Gastrocnemius medialis (tissue), 4 donors: ENCODE results near the gene SNCG. TPM values are rescaled to one million over a fixed set of nuclear protein-coding genes. Genes with fewer than 3 reads are reported as not detected.

Experiments used
- ATAC-seq, 2 donors: fragments of 150-250 bp; one replicate each; pipeline ENCODE4 v1.9.1; 2016
- DNase-seq, 2 donors: peaks; one replicate each; pipeline ENCODE4 v3.0.0-alpha.2; 2019
- H3K27ac ChIP-seq, 4 donors: fragments of 200-600 bp; sonication (generic); 1 replicate in 1 of 4; 2 replicates in 3 of 4; pipeline ENCODE4 v1.5.1; 2016 to 2018; ENCODE audit warnings: mild to moderate bottlenecking in 2 of 4, moderate library complexity in 1 of 4
- H3K27me3 ChIP-seq, 3 donors: fragments of 200-600 bp; sonication (generic) in 2 of 3; 1 replicate in 1 of 3; 2 replicates in 2 of 3; pipeline versions ENCODE4 v1.5.1 to v1.6.0; 2016 to 2019; ENCODE audit warnings: mild to moderate bottlenecking in 1 of 3, moderate library complexity in 1 of 3
- H3K36me3 ChIP-seq, 2 donors: fragments of 200-600 bp; sonication (generic) in 1 of 2; one replicate each; pipeline ENCODE4 v1.5.1; 2017 to 2018
- H3K4me1 ChIP-seq, 2 donors: fragments of 200-600 bp; sonication (generic) in 1 of 2; one replicate each; pipeline ENCODE4 v1.5.1; 2016 to 2017; ENCODE audit warnings: mild to moderate bottlenecking in 2 of 2
- H3K4me3 ChIP-seq, 4 donors: fragments of 200-600 bp; sonication (generic) in 3 of 4; 1 replicate in 1 of 4; 2 replicates in 3 of 4; pipeline ENCODE4 v1.5.1; 2016 to 2019; ENCODE audit warnings: mild to moderate bottlenecking in 2 of 4
- H3K9me3 ChIP-seq, 3 donors: fragments of 200-600 bp; sonication (generic) in 2 of 3; 1 replicate in 1 of 3; 2 replicates in 2 of 3; pipeline ENCODE4 v1.5.1; 2016 to 2019
- CTCF ChIP-seq, 5 experiments: fragments of 450-650 bp in 3 of 5; fragments of 200-600 bp in 2 of 5; sonication (generic) in 2 of 5; IDR thresholded peaks in 4 of 5; conservative IDR thresholded peaks in 1 of 5; 1 replicate in 4 of 5; 2 replicates in 1 of 5; pipeline ENCODE4 v1.5.1; 2016 to 2019; ENCODE audit warnings: antibody characterized with exemption in 5 of 5, mild to moderate bottlenecking in 3 of 5, moderate library complexity in 3 of 5
- POLR2A ChIP-seq, 2 donors: fragments of 450-650 bp; IDR thresholded peaks; one replicate each; pipeline ENCODE4 v1.6.1; 2017; ENCODE audit warnings: antibody characterized with exemption in 2 of 2, mild to moderate bottlenecking in 2 of 2, moderate library complexity in 2 of 2
- in situ Hi-C, 4 donors: fragments of 200-750 bp; cut with MboI; loops; one replicate each; pipeline versions ENCODE4 v1.15.0 to v1.8.0; 2017; ENCODE audit warnings: low sequenced_read_pairs in 4 of 4
- intact Hi-C: fragments of 100-400 bp; cut with DNase I; formaldehyde crosslinking; loops from one replicate; pipeline ENCODE4 v1.15.1; 2023; ENCODE audit warnings: low total_unique reads
- total RNA-seq, 4 donors: library from RNA; depleted of rRNA; stranded (reverse); fragments of >200 nt; gene quantifications; one replicate each; pipeline versions ENCODE4 v1.1.0 to v1.2.3, GENCODE V29; 2016

The SNCG gene
- total RNA-seq, 4 donors from 2014 or later: 2.0 to 9.9 (median 3.0) TPM

GRCh38 chr10:86941426-86941825, 17.0 kb upstream of the SNCG start:
- DNase-seq (no peak), ATAC-seq (no peak)
- Histone ChIP-seq H3K36me3 (no peaks in the 10 kb centered on the region), H3K27ac (no peak overlapping the region), H3K9me3 (no peaks in the 10 kb centered on the region), H3K4me1 (peaks cover 29 to 31% of the 10 kb centered on the region in 2 donors), H3K4me3 (no peak overlapping the region), H3K27me3 (no peaks in the 10 kb centered on the region)
- TF ChIP-seq POLR2A (IDR thresholded peaks at IDR 0.05) (no peak), CTCF (IDR thresholded peaks at IDR 0.05 in 4 of 5, conservative IDR thresholded peaks at IDR 0.05 in 1 of 5) (no peak)
- intact Hi-C loops (no loop called here), in situ Hi-C loops (loop anchor here in 1 of 4 donors (25.0 kb wide), 1 partner anchor 146 kb away; the partner anchor contains the start of genes GLUD1 and SHLD2)

GRCh38 chr10:86941991-86942421, 16.4 kb upstream of the SNCG start:
- Histone ChIP-seq H3K4me1 (peaks cover 32% of the 10 kb centered on the region in 2 donors), H3K4me3 (no peak overlapping the region), H3K27ac (no peak overlapping the region), H3K27me3 (no peaks in the 10 kb centered on the region), H3K36me3 (no peaks in the 10 kb centered on the region), H3K9me3 (no peaks in the 10 kb centered on the region)
- DNase-seq: no peak
- in situ Hi-C loops (loop anchor here in 1 of 4 donors (25.0 kb wide), 1 partner anchor 145 kb away; the partner anchor contains the start of genes GLUD1 and SHLD2), intact Hi-C loops (no loop called here)
- TF ChIP-seq CTCF (IDR thresholded peaks at IDR 0.05 in 4 of 5, conservative IDR thresholded peaks at IDR 0.05 in 1 of 5): no peak
- no peak for TF ChIP-seq POLR2A (IDR thresholded peaks at IDR 0.05)
- ATAC-seq: no peak

GRCh38 chr10:86942441-86943315, 15.7 kb upstream of the SNCG start:
- Histone ChIP-seq H3K27me3 (no peaks in the 10 kb centered on the region), H3K4me1 (peaks cover 32% of the 10 kb centered on the region in 2 donors), H3K4me3 (no peak overlapping the region), H3K9me3 (no peaks in the 10 kb centered on the region), H3K36me3 (no peaks in the 10 kb centered on the region), H3K27ac (no peak overlapping the region)
- DNase-seq: no peak
- TF ChIP-seq CTCF (IDR thresholded peaks at IDR 0.05 in 4 of 5, conservative IDR thresholded peaks at IDR 0.05 in 1 of 5) (no peak), POLR2A (IDR thresholded peaks at IDR 0.05) (no peak)
- in situ Hi-C loops: loop anchor here in 1 of 4 donors (25.0 kb wide), 1 partner anchor 145 kb away; the partner anchor contains the start of genes GLUD1 and SHLD2
- intact Hi-C loops: no loop called here
- no peak for ATAC-seq

GRCh38 chr10:86943316-86944030, 14.9 kb upstream of the SNCG start:
- no peak overlapping the region for H3K27ac ChIP-seq
- no peak overlapping the region for H3K4me3 ChIP-seq
- peaks cover 32% of the 10 kb centered on the region in 2 donors for H3K4me1 ChIP-seq
- no peaks in the 10 kb centered on the region for H3K36me3 ChIP-seq
- ATAC-seq: no peak
- in situ Hi-C loops (loop anchor here in 1 of 4 donors (25.0 kb wide), 1 partner anchor 144 kb away; the partner anchor contains the start of genes GLUD1 and SHLD2), intact Hi-C loops (no loop called here)
- H3K9me3 ChIP-seq: no peaks in the 10 kb centered on the region
- no peak for DNase-seq
- TF ChIP-seq CTCF (IDR thresholded peaks at IDR 0.05 in 4 of 5, conservative IDR thresholded peaks at IDR 0.05 in 1 of 5) (no peak), POLR2A (IDR thresholded peaks at IDR 0.05) (no peak)
- H3K27me3 ChIP-seq: no peaks in the 10 kb centered on the region
